Fibroblast of villous mesenchyme (primary cell): Measurements from ENCODE around the gene NAA15. TPM values are rescaled to one million over a fixed set of nuclear protein-coding genes. Genes with fewer than 3 reads are reported as not detected.
"Not testable (repeated sequence)": the region's sequence is repeated elsewhere in the genome, so short reads cannot be mapped to it uniquely, and the experiment has no call there.

Source experiments
- DNase-seq: peaks from one replicate; pipeline ENCODE4 v3.0.0-alpha.2; 2010; ENCODE audit warnings: low read depth
- H3K4me3 ChIP-seq: 2 replicates; pipeline ENCODE4 v1.5.1; 2011; ENCODE audit warnings: low read depth, mild to moderate bottlenecking, low read length
- total RNA-seq: library from RNA; depleted of rRNA; stranded (reverse); fragments of >200 nt; gene quantifications from 2 replicates; pipeline ENCODE4 v1.2.3, GENCODE V29; 2012
- TF ChIP-seq, protein P1 (sequence below): IDR thresholded peaks from 2 replicates; pipeline ENCODE4 v1.5.1; 2012; ENCODE audit warnings: low read depth, mild to moderate bottlenecking, low read length; ENCODE audit not compliant: insufficient read depth

Gene NAA15
- total RNA-seq, 1 donor, result 66.5 TPM

DNA sequence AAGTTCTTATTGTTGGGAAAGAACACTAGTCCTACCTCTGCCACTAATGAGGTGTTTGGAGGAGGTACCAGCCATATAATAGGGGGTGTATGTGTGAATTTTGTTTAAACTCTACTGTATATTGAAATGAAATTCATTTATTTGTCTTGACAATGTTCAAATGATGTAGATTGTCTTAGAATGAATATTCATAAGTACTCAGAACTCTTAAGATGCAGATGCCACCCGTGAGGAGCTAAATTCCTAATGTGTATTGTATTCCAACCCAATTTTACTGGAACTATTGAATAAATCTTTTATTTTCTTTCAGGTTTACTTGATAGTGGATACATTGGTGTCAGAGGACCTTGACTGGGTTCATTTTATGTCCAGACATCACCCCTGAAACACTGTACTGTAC is 88.7 kb downstream of the NAA15 start:
- TF ChIP-seq, protein P1, sequence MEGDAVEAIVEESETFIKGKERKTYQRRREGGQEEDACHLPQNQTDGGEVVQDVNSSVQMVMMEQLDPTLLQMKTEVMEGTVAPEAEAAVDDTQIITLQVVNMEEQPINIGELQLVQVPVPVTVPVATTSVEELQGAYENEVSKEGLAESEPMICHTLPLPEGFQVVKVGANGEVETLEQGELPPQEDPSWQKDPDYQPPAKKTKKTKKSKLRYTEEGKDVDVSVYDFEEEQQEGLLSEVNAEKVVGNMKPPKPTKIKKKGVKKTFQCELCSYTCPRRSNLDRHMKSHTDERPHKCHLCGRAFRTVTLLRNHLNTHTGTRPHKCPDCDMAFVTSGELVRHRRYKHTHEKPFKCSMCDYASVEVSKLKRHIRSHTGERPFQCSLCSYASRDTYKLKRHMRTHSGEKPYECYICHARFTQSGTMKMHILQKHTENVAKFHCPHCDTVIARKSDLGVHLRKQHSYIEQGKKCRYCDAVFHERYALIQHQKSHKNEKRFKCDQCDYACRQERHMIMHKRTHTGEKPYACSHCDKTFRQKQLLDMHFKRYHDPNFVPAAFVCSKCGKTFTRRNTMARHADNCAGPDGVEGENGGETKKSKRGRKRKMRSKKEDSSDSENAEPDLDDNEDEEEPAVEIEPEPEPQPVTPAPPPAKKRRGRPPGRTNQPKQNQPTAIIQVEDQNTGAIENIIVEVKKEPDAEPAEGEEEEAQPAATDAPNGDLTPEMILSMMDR, result no peak
- no peak for DNase-seq
- H3K4me3 ChIP-seq, result no peak overlapping the region

DNA sequence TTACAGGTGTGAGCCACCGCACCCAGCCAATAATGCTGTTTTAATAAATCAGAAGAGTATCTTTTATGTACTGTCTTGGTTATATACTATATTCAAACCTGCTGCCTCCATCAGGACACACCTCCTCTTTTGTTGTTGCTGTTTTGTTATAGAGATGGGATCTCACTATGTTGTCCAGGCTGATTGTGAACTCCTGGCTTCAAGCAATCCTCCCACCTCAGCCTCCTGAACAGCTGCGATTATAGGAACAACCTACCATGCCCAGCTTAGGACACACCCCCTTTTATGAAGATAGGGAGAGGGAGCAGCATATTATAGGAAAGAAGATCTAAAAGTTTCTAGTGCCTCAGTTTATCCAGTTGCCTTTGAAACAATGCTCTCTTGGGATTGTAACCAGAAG is 90.4 kb downstream of the NAA15 start:
- H3K4me3 ChIP-seq, result no peak overlapping the region
- TF ChIP-seq, protein P1, result no peak
- no peak for DNase-seq

DNA sequence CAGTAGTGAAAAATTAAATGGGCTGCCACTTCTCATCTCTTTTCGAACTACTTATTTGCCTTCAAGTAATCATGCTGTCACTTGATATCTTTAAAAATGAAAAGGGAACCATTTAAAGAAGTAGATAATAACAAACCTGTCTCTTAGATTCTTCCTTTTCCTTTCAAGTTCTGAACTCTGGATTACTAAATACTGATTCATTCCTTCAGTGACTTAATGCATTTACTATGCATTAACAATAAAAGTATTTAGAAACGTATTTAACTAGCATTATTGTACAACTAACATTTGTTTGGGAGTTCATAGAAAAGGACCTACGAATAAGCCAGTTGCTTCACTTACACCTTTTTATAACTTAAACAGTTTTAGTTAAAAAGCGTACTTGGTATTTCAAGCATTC is 91.5 kb downstream of the NAA15 start:
- TF ChIP-seq, protein P1, result no peak
- DNase-seq, result no peak
- no peak overlapping the region for H3K4me3 ChIP-seq

DNA sequence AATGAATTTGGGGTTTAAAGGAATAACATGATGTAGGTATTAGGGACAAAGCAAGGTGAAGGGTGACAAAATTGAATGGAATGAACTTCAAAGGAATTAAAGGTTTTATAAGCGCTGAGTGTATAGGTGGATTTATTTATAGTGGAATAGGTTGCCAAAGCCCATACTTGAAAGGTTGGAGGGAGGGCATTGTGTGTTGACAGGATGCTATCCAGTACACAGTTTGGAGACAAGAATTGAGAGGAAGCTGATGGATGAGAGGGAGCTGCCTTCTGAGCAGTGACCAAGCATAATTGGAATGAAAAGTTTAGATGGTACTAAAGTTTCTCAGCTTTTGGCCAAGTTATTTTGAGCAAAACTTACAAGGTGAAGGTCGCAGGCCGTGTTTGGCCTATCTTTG is 100.1 kb downstream of the NAA15 start:
- TF ChIP-seq, protein P1, result no peak
- DNase-seq, result no peak
- no peak overlapping the region for H3K4me3 ChIP-seq

DNA sequence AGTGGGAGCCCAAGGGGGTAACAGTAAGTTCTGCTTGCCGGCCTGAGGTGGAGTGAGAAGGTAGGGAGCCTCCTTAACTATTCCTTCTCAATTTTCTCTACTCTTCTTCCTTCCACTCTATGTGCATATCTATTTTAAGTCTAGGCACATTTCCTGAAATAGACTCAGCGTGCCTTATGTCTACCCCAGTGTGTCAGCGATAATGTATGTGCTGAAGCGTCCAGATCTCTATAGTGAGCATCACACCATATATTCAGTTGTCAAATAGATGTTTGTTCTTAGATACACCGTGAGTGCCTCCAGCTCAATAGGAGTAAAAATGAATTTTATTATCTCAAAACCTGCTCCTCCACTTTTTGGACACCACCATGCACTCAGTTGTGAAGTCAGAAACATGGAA is 101.1 kb downstream of the NAA15 start:
- no peak overlapping the region for H3K4me3 ChIP-seq
- no peak for DNase-seq
- TF ChIP-seq, protein P1, result no peak

DNA sequence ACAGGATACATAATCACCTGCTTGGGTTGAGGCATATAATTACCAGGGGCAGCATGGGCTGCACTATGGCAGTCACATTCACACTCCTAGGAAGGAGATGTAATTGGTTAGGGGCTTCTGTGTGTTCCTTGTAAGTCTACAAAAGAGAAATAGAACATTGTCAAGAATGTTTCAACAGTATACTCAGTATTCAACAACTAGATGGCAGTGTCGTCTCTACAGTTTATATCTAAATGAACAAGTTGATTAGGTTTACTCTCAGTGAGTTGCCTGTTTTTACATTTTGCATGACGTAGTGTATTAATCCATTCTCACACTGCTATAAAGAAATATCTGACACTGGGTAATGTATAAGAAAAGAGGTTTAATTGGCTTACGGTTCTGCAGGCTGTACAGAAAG is 102.2 kb downstream of the NAA15 start:
- no peak for DNase-seq
- TF ChIP-seq, protein P1, result no peak
- H3K4me3 ChIP-seq, result no peak overlapping the region

DNA sequence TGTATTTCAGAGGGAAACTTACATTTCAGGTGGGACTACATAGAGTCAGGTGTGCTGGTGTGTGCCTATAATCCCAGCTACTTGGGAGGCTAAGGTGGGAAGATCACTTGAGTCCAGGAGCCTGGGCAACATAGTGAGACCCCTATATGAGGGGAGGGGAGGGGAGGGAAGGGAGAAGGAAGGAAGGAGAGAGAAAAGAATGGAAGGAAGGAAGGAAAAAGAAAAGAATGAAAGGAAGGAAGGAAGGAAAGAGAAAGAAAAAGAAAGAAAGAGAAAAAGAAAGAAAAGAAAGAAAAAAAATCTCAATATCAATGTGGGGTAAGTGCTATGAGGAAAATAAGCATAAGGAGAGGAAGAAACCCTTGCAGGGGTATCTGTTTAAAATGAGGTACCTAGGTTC is 109.0 kb downstream of the NAA15 start:
- no peak for DNase-seq
- TF ChIP-seq, protein P1, result no peak
- no peak overlapping the region for H3K4me3 ChIP-seq

DNA sequence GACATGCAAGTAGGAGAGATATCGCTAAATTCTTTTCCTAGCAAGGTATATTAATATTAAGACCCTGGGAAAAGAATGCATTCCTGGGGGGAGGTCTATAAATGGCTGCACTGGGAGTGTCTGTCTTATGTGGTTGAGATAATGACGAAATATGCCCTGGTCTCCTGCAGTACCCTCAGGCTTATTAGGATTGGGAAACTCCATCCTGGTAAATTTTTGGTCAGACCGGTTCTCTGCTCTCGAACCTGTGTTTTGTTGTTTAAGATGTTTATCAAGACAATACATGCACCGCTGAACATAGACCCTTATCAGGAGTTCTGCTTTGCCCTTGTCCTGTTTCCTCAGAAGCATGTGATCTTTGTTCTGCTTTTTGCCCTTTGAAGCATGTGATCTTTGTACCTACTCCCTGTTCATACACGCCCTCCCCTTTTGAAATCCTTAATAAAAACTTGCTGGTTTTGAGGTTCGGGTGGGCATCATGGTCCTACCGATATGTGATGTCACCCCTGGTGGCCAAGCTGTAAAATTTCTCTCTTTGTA is 113.4 kb downstream of the NAA15 start:
- not testable (repeated sequence) for H3K4me3 ChIP-seq, DNase-seq
